ENCODE data around the gene ZBTB25.

- no peak for TF ChIP-seq EZH2 (IDR thresholded peaks at IDR 0.05; ENCODE audit: borderline replicate concordance, low read depth, low read length, severe bottlenecking)
- TF ChIP-seq, protein P1, sequence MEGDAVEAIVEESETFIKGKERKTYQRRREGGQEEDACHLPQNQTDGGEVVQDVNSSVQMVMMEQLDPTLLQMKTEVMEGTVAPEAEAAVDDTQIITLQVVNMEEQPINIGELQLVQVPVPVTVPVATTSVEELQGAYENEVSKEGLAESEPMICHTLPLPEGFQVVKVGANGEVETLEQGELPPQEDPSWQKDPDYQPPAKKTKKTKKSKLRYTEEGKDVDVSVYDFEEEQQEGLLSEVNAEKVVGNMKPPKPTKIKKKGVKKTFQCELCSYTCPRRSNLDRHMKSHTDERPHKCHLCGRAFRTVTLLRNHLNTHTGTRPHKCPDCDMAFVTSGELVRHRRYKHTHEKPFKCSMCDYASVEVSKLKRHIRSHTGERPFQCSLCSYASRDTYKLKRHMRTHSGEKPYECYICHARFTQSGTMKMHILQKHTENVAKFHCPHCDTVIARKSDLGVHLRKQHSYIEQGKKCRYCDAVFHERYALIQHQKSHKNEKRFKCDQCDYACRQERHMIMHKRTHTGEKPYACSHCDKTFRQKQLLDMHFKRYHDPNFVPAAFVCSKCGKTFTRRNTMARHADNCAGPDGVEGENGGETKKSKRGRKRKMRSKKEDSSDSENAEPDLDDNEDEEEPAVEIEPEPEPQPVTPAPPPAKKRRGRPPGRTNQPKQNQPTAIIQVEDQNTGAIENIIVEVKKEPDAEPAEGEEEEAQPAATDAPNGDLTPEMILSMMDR (IDR thresholded peaks at IDR 0.05; ENCODE audit: borderline replicate concordance, extremely low read depth, low read length, poor library complexity, severe bottlenecking), result no peak
These were observed 39.8 kb downstream of the ZBTB25 start for GRCh38 chr14:64463873-64464272.
